Tibial artery (tissue), 4 donors: ENCODE results near the gene KYNU.

ENCODE experiments used
- DNase-seq, 2 donors: peaks; one replicate each; pipeline ENCODE4 v3.0.0-alpha.2; 2019
- H3K27ac ChIP-seq, 2 donors: fragments of 200-600 bp; sonication (generic) in 1 of 2; 1 replicate in 1 of 2; 2 replicates in 1 of 2; pipeline ENCODE4 v1.5.1; 2018 to 2019; ENCODE audit warnings: mild to moderate bottlenecking in 1 of 2
- H3K27me3 ChIP-seq, 2 donors: fragments of 200-600 bp; sonication (generic) in 1 of 2; one replicate each; pipeline versions ENCODE4 v1.5.1 to v1.6.0; 2016 to 2019
- H3K36me3 ChIP-seq, 3 donors: fragments of 200-600 bp; sonication (generic) in 2 of 3; one replicate each; pipeline ENCODE4 v1.5.1; 2016 to 2019; ENCODE audit warnings: mild to moderate bottlenecking in 2 of 3
- H3K4me1 ChIP-seq, 4 donors: fragments of 200-600 bp; sonication (generic) in 2 of 4; 1 replicate in 3 of 4; 2 replicates in 1 of 4; pipeline ENCODE4 v1.5.1; 2016 to 2019
- H3K4me3 ChIP-seq, 2 donors: fragments of 200-600 bp; sonication (generic) in 1 of 2; 1 replicate in 1 of 2; 2 replicates in 1 of 2; pipeline ENCODE4 v1.5.1; 2018 to 2019; ENCODE audit warnings: mild to moderate bottlenecking in 2 of 2
- H3K9me3 ChIP-seq, 3 donors: fragments of 200-600 bp; sonication (generic) in 1 of 3; one replicate each; pipeline ENCODE4 v1.5.1; 2016 to 2019
- CTCF ChIP-seq, 2 experiments: fragments of 200-600 bp in 1 of 2; fragments of 450-650 bp in 1 of 2; IDR thresholded peaks; one replicate each; pipeline ENCODE4 v1.5.1; 2017 to 2019; ENCODE audit warnings: antibody characterized with exemption in 2 of 2, mild to moderate bottlenecking in 1 of 2, moderate library complexity in 1 of 2
- intact Hi-C: fragments of 100-400 bp; cut with DNase I; formaldehyde crosslinking; loops from one replicate; pipeline ENCODE4 v1.15.0; 2023; ENCODE audit warnings: low total_unique reads

The KYNU gene

DNA sequence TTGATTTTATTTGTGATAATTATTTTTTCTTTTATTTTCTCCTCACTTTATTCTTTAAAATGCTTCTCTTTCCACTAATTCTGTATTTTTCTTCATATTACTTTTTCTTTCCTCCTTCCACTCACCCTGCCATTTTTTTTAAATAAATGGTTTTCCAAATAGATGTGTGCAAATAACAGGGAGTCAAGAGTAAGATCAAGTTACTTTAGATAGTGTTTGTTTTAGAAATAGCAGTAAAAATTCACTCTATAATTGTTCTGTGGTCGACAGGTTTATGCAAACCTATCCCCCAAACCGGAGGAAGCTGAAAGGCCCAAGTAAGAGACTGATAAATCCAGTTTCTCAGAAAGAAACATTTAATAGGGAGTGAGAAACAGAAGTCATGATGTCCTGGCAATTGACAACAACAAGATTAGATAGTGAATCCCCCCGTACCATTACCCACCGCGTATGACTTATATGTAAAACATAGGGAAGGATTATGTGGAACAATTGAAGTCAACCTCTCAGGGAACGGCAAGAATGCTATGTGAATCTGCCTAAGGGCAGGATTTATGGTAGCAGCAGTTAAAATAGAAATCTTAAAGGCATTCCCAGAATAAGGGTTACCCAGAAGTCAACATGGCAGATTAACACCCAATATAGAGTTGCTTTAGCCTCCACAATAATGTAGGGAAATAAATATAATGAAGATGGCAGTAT is 75.5 kb downstream of the KYNU start:
- Histone ChIP-seq H3K27ac (no peak overlapping the region), H3K27me3 (no peaks in the 10 kb centered on the region), H3K4me1 (no peaks in the 10 kb centered on the region), H3K9me3 (peaks cover 0 to 4% (median 0%) of the 10 kb centered on the region in 3 donors), H3K36me3 (no peaks in the 10 kb centered on the region), H3K4me3 (no peak overlapping the region)
- intact Hi-C loops: no loop called here
- no peak for DNase-seq
- TF ChIP-seq CTCF (IDR thresholded peaks at IDR 0.05): no peak

DNA sequence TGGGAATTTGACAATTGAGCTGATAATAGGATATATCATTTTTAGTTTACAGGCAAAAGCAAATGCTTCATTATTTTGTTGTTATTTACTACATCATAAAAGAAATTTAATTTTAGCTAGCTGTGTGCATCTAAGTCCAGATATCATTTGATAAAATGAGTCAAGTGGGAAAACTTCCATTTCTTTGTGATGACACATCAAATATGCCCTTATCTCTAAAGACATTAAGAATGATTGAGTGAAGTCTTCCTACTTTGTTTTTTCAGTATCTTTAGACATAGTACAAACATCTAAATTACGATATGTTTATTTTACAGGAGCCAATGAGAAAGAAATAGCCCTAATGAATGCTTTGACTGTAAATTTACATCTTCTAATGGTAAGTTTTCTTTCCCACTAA is 77.0 kb downstream of the KYNU start:
- intact Hi-C loops: no loop called here
- TF ChIP-seq CTCF (IDR thresholded peaks at IDR 0.05): no peak
- Histone ChIP-seq H3K4me1 (no peaks in the 10 kb centered on the region), H3K9me3 (peaks cover 0 to 4% (median 0%) of the 10 kb centered on the region in 3 donors), H3K27me3 (no peaks in the 10 kb centered on the region), H3K36me3 (no peaks in the 10 kb centered on the region), H3K4me3 (no peak overlapping the region), H3K27ac (no peak overlapping the region)
- DNase-seq: no peak

DNA sequence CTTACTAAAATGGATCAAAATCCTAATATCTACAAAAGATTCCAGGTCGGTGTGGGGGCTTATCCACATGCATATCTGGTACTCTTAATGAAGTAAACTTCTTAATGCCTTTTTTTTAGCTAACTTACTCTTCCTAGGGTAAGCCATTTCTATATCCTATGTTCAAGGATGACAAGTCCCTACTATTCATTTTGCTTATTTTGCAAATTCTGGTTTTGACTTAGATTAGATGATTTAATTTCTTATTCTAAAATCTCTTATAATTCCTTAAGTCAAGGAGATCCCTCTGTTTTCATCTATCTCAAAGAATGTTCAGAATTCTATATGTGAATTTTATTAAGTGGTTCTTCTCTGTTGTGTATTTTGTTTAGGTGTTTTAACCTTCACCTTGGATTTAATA is 79.7 kb downstream of the KYNU start:
- Histone ChIP-seq H3K4me3 (no peak overlapping the region), H3K27ac (no peak overlapping the region), H3K27me3 (no peaks in the 10 kb centered on the region), H3K36me3 (no peaks in the 10 kb centered on the region), H3K9me3 (no peaks in the 10 kb centered on the region), H3K4me1 (no peaks in the 10 kb centered on the region)
- no peak for TF ChIP-seq CTCF (IDR thresholded peaks at IDR 0.05)
- intact Hi-C loops: no loop called here
- DNase-seq: no peak

DNA sequence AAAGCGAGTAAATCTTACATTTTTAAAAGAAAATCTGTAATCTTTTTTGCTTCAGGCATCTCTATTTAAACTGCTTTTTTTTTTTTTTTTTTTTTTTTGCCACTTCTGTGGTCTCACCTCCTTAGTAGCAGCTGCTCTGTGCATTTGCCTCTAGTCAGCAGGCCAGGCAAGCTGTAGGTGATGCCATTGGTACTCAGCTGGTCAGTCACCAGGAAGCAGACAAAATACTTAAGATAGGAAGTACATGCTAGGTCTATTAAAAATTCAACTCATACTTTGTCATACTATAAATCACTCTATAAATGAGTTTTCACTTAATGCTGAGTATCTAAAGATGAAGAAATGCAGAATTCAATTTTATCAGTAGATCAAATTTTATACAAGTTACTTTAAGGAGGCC is 83.7 kb downstream of the KYNU start:
- Histone ChIP-seq H3K4me3 (no peak overlapping the region), H3K36me3 (no peaks in the 10 kb centered on the region), H3K9me3 (no peaks in the 10 kb centered on the region), H3K4me1 (no peaks in the 10 kb centered on the region), H3K27me3 (no peaks in the 10 kb centered on the region), H3K27ac (no peak overlapping the region)
- no peak for DNase-seq
- intact Hi-C loops: no loop called here
- no peak for TF ChIP-seq CTCF (IDR thresholded peaks at IDR 0.05)

DNA sequence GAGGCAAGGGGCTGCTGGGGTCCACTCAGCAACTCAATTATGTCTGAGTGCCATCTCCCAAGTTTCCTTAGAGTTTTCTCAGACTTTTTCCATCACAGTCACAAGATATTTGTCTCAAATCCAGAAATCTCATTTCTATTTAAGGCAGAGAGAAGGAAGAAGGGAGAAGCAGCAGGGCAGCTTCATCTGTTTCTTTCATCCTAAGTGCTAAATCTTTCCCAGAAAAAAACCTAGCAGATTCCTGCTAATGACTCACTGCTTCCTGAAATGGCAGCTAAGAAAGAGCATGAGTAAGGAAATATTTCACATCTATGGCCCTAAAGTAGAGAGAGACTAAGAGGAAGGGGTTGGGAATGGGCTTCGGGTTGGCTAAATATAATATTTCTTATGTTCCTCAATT is 88.0 kb downstream of the KYNU start:
- no peak for TF ChIP-seq CTCF (IDR thresholded peaks at IDR 0.05)
- DNase-seq: no peak
- H3K4me1 ChIP-seq: no peaks in the 10 kb centered on the region
- intact Hi-C loops: no loop called here
- no peaks in the 10 kb centered on the region for H3K27me3 ChIP-seq
- H3K36me3 ChIP-seq: no peaks in the 10 kb centered on the region
- no peak overlapping the region for H3K27ac ChIP-seq
- no peaks in the 10 kb centered on the region for H3K9me3 ChIP-seq
- H3K4me3 ChIP-seq: no peak overlapping the region

DNA sequence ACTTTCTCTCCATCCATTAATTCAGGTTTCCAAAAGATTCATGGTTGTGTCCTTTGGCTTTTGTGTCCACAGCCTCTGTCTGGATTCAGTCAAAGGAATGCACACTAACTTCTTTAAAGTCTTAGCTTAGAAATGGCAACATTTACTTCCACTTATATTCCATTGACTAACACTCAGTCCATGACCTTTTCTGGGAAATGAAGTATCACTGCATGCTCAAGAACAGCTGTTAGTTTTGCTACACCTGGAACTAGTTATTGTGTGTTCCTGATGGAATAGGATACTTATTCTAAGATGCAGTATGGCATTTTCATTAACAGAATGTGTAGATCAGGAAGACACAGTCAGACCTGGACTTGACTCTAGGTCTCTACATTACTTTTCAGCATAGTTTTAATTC is 88.8 kb downstream of the KYNU start:
- H3K27ac ChIP-seq: no peak overlapping the region
- H3K4me1 ChIP-seq: no peaks in the 10 kb centered on the region
- H3K36me3 ChIP-seq: no peaks in the 10 kb centered on the region
- H3K27me3 ChIP-seq: no peaks in the 10 kb centered on the region
- no peak for DNase-seq
- H3K9me3 ChIP-seq: no peaks in the 10 kb centered on the region
- TF ChIP-seq CTCF (IDR thresholded peaks at IDR 0.05): no peak
- intact Hi-C loops: no loop called here
- H3K4me3 ChIP-seq: no peak overlapping the region
